B cell (primary cell): ENCODE data around the gene CCL20.

Source experiments
- EZH2 ChIP-seq: IDR thresholded peaks from 2 replicates; pipeline ENCODE4 v1.6.1; 2012; ENCODE audit warnings: borderline replicate concordance, low read depth, mild to moderate bottlenecking, moderate library complexity, low read length; ENCODE audit not compliant: insufficient read depth, poor library complexity, severe bottlenecking
- TF ChIP-seq, protein P1 (sequence below): fragments of 200-600 bp; IDR thresholded peaks from one replicate; pipeline ENCODE4 v1.8.0; 2022; ENCODE audit warnings: antibody characterized with exemption, mild to moderate bottlenecking

DNA sequence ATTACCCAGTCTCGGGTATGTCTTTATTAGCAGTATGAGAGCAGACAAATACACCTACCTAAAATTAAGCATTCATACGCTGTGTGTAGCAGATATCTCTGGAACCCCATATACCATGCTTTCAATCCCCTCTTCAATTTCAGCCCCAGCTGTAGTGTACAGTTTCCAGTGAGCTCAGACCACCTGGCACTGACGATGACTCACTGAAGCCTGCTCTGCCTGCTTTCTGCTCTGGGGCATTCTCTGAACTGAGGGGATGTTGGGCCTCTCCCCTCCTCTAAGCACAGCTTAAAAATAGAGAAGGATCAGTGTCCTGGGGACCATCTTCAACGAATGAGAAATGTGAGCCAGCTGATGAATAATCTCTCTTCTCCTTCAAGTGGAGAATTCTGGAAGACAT is 8.7 kb upstream of the CCL20 start:
- TF ChIP-seq, protein P1, sequence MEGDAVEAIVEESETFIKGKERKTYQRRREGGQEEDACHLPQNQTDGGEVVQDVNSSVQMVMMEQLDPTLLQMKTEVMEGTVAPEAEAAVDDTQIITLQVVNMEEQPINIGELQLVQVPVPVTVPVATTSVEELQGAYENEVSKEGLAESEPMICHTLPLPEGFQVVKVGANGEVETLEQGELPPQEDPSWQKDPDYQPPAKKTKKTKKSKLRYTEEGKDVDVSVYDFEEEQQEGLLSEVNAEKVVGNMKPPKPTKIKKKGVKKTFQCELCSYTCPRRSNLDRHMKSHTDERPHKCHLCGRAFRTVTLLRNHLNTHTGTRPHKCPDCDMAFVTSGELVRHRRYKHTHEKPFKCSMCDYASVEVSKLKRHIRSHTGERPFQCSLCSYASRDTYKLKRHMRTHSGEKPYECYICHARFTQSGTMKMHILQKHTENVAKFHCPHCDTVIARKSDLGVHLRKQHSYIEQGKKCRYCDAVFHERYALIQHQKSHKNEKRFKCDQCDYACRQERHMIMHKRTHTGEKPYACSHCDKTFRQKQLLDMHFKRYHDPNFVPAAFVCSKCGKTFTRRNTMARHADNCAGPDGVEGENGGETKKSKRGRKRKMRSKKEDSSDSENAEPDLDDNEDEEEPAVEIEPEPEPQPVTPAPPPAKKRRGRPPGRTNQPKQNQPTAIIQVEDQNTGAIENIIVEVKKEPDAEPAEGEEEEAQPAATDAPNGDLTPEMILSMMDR: no peak
- TF ChIP-seq EZH2: no peak
